IPS DF 4.7 (cell line): ENCODE results near the gene KCNH4.
"Not testable (repeated sequence)": the region's sequence is repeated elsewhere in the genome, so short reads cannot be mapped to it uniquely, and the experiment has no call there.

Experiments
- DNase-seq: peaks from one replicate; pipeline ENCODE4 v3.0.0-alpha.2; 2013; ENCODE audit warnings: low spot score; ENCODE audit errors: extremely low read depth

KCNH4 gene

DNA sequence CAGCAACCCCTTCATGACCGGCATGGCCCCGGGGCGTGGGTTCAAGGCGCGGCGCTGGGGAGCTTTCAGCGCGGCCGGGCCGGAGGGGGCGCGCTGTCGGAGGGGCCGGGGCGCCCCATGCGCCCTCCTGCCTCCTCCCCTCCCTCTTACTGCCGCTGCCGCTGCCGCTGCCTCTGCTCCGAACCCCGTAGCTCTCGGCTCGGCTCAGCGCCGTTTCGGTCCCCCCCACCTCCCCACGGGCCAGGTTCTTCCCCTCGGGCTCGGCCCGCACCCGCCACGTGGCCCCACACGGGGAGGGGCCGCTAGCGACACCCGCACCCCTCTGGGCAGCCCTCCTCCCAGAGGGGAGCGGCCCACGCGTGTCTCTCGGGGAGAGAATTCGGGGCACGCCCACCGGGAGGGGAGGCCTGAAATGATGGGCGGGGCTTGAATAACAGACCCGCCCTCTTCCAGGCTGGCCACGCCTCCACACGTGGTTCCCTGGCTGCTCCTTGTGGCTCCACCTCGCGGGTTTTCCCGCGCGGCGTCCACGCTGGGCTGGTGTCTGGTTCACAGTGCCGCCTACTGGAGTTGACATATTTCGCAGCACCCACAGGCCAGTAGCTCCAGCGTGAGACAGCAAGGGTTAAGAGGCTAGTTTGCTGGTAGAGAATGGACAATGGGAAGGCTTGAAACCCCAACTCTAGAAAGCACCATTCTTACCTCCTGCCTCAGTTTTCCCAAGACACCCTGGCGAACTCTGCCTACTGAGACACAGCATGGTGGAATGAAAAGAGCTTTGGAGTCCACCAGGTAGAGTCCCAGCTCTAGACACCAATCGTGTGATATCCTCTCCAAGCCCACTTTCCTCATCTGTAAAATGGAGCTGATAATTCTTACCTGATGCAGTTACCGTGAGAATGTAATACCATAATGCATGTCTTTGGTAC is at the start of gene KCNH4:
Gene KCNH4, minus strand, starts transcription at position 221 of the 929 bp plus-strand sequence. Its CDS starts 197 bp downstream, at position 24.
- DNase-seq = no peak

DNA sequence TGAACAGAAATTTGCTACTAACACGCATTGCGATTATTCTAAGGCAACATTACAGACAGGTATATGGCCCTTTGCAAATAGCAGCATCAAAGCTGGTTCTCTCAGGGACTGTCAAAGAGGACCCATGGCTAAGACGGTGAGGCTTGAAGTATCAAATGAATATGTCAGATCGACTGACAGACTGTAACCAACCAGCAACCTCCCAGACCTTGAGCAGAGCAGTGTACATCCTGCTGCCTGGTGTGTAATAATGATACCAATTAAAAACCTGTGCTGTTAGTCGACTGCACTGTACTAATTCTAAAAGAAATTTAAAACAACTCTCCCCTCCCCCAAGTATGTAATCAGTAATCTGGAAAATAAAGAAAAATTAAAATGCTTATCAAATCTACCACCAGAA is 49.3 kb upstream of the KCNH4 start:
- DNase-seq = no peak

GRCh38 chr17:42227849-42228700 is 47.1 kb upstream of the KCNH4 start:
- no peak for DNase-seq

DNA sequence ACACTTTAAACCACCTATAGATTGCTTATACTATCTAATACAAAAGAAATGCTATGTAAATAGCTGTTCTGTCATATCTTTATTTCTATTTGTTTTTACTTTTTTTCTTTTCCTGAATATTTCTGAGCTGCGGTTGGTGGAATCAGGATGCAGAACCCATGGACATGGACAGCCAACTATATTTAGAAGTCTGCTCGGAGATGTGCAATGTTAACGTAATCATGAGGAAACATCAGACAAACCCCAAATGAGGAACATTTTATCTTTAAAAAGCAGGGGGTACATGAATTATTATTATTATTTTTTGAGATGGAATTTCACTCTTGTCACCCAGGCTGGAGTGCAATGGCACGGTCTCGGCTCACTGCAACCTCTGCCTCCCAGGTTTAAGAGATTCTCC is 44.7 kb upstream of the KCNH4 start:
- DNase-seq = no peak

GRCh38 chr17:42224651-42225050 is 43.7 kb upstream of the KCNH4 start:
- no peak for DNase-seq

GRCh38 chr17:42221886-42222745 is 41.2 kb upstream of the KCNH4 start:
- peak; percentile 49 for DNase-seq

DNA sequence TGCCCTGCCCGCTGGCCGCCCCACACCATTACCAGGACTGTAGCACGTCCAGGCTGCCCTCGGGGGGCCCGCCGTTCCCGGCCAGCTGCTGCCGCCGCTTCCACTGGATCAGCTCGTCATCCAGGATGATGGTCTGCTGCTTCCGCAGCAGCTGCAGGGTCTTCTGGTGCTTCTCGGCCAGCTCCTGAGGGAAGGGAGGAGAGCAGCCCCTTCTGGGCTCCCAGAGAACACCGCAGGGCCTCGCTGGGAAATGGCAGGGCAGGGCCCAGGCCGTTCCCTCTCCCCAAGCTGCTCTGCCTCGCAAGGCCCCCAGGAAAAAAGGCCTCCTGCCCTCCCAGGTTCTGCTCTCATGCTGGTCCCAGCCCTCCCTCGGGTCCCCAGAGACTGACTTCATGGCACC is 38.3 kb upstream of the KCNH4 start:
- DNase-seq = not testable (repeated sequence)

DNA sequence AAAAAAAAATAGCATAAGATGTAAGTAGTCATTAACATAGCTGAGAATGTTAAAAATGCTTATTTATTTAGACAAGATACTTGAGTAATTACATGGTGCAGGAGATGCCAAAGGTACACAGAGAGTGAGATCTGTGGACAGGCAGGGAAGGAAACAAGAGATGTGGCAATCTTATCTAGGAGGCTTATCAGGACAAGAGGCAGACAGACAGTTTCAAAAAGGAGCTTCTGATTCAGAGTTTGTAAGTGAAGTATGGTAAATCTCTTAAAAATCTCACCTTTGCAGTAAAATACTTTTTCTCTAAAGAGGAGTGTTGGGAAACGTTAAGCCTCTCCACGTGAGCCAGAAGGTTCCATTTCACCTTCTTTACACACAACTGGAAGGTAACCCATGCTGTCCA is 33.2 kb upstream of the KCNH4 start:
- DNase-seq = no peak

GRCh38 chr17:42212382-42212781 is 31.4 kb upstream of the KCNH4 start:
- no peak for DNase-seq

DNA sequence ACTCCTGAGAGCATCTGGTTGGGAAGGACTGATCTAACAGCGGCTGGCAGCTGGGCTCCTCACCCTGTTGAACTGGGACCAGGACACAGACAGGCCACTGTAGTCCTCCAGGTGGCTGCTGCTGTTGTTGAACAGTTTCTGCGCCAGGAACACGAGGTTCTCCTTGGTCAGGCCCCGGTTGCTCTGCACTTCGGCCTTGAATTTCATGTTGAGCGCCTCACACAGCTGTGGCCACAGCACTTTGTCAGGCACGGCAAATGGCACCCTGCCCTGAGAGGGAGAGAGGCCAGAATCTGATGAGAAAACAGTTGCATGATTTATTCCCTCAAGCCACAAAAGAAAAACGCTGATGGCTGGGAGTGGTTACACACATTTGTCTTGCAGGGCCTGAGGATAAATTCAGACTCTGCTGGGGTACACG is 31.0 kb upstream of the KCNH4 start:
- not testable (repeated sequence) for DNase-seq

DNA sequence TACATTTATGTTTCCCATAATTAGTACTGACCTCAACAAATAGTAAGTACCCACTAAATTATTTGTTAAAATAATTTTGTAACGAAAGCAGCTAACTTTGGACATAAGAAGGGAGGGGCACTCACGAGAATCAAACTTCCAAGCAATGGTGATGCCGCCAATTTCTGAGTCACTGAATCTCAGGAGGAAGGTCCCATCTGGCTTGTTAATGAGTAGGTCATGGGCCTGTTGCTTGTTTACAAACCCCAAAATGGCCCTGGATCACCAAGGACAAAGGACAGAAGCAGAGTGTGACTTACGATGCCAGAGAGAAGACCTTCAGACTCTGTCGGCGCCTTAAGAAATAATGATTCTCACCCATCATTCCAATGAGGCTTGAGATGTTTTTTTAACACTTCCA is 29.1 kb upstream of the KCNH4 start:
- no peak for DNase-seq

DNA sequence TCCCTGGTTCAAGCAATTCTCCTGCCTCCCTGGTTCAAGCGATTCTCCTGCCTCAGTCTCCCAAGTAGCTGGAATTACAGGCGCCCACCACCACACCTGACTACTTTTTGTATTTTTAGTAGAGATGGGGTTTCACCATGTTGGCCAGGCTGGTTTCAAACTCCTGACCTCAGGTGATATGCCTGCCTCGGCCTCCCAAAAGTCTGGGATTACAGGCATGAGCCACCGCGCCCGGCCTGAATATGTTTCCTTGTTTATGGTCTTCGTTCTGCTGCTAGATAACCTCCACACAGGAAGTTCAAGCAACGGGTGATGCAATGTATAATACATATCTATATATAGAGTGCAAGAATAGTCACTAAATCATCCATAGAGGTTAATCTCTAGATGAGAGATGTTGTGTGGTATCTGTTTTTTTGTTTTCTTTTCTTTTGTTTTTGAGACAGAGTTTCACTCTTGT is 25.2 kb upstream of the KCNH4 start:
- not testable (repeated sequence) for DNase-seq

- DNase-seq = no peak
Observed at GRCh38 chr17:42203354-42203753, 22.4 kb upstream of the KCNH4 start.

DNA sequence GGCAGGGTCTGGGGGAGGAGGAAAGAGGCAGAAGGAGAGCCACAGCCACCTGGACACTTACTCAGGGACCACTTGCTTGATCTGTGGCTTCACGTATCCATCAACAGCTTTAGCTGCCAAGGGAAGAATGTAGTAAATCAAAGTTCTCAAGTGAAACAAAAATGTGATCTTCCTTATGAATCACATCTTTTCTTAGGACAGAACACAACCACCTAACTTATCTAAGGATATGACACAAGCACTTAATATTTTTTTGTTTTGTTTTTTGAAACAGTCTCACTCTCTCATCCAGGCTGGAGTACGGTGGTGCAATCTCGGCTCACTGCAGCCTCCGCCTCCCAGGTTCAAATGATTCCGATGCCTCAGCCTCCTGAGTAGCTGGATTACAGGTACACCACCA is 21.8 kb upstream of the KCNH4 start:
- no peak for DNase-seq

GRCh38 chr17:42202159-42202558 is 21.2 kb upstream of the KCNH4 start:
- DNase-seq = no peak

DNA sequence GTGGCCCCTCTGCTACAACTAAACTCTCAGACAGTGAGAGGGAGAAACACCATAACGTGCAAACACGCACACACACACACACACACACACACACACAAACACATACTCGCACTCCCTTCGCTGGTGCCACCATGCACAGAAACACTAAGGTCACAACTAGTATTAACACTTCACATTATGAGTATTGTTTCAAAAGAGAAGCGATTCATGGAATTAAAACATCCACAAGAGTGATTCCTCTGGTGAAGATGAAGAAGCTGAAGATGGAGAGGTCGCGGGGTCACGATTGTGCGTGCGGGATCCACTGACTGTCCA is 20.5 kb upstream of the KCNH4 start:
- DNase-seq = no peak

DNA sequence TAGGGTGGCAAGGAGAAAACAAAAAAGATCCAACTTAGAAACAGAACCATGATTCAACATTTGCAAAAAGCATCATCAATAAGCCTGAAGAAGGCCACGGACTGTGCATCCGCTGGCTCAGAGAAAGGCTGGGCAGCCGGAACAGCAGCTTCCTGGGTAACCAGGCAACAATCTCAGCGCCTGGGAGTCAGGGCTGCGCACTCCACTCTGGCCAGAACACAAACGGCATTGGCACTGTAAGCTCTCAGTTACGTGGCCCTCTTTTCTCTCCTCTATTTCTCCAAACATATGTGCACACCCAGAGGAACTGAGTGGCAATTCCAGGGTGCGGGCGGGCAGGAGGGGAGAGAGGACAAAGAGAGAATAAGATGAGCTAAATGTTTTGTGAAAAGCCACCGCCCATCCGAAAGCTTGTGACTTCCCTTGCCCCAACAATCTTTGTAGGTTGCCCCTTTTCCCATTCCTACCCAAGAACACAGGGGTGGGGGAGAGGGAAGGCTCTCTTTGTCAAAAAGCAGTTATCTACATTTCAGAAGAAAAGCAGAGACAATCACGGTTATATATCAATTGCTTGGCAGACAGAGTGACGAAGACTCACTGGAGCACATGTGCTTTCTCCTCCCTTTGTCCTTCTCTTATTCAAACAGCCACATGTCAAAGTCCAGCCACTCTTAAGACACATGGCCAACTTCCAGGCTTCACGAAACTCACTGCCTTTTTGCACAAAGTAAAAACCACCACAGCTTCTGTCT is 19.9 kb upstream of the KCNH4 start:
- no peak for DNase-seq

DNA sequence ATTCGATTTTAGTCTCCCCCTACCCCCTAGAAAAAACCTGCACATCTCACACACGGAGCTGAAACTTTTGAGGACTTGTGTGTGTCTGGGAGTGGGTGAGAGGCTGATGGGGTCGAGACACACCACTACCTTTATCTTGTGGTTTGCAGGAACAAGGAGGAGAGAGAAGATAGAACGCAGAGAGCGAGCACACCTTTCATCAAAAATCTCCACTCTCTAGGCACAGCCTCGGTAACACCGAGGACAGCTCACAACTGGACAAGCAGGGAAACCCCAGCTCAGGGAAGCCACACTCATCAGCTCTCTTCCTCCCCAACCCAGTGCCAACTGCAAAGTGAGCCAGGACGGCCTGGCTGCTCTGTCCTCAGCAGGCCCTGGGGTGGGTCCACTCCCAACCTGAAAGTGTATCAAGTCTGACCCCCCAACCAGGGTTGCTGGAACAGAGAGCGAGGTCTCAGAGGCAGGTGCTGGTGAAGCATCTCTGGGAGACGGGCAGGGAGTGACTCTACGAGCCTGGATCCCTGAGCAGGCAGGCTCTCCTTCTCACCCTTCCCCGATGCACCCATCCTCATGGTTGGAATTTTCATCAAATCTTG is 18.6 kb upstream of the KCNH4 start:
- no peak for DNase-seq

DNA sequence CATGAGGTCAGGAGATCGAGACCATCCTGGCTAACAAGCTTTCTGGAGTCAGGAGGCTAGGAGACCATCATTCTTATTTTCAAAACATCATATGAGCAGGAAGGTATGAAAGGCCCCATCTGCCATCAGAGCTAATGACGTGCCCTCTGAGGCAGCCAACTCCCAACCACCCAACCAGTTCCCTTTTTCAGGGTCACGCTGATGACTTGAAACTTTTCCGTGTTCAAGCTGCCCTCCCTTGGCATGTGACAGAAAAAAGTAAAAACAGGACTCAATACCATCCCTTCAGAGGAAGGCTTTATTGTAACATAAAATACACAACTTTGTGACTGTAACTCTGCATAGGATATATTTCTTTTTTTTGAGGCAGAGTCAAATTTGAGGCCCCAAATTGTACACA is 18.0 kb upstream of the KCNH4 start:
- DNase-seq = no peak

GRCh38 chr17:42197564-42198156 is 16.7 kb upstream of the KCNH4 start:
- DNase-seq = no peak
